Esophagus muscularis mucosa (tissue), 4 donors: ENCODE measurements around the gene EZR. TPM values are rescaled to one million over a fixed set of nuclear protein-coding genes. Genes with fewer than 3 reads are reported as not detected.

Experiments
- DNase-seq: peaks from one replicate; pipeline ENCODE4 v3.0.0-alpha.2; 2017; ENCODE audit errors: extremely low spot score
- H3K27ac ChIP-seq, 4 donors: fragments of 200-600 bp; sonication (generic); replicated peaks in 1 of 4; 1 replicate in 3 of 4; 2 replicates in 1 of 4; pipeline ENCODE4 v1.5.1; 2016 to 2019; ENCODE audit warnings: mild to moderate bottlenecking in 1 of 4
- H3K27me3 ChIP-seq, 4 donors: fragments of 200-600 bp; sonication (generic); one replicate each; pipeline versions ENCODE4 v1.5.1 to v1.6.0; 2016 to 2019
- H3K36me3 ChIP-seq, 4 donors: fragments of 200-600 bp; sonication (generic); one replicate each; pipeline ENCODE4 v1.5.1; 2016 to 2019
- H3K4me1 ChIP-seq, 4 donors: fragments of 200-600 bp; sonication (generic); one replicate each; pipeline ENCODE4 v1.5.1; 2016 to 2019
- H3K4me3 ChIP-seq, 4 donors: fragments of 200-600 bp; sonication (generic); 1 replicate in 2 of 4; 2 replicates in 2 of 4; pipeline ENCODE4 v1.5.1; 2016 to 2019; ENCODE audit warnings: mild to moderate bottlenecking in 4 of 4, moderate library complexity in 1 of 4
- H3K9me3 ChIP-seq, 4 donors: fragments of 200-600 bp; sonication (generic); 1 replicate in 3 of 4; 2 replicates in 1 of 4; pipeline ENCODE4 v1.5.1; 2016 to 2019
- CTCF ChIP-seq, 3 experiments: fragments of 200-600 bp in 2 of 3; fragments of 450-650 bp in 1 of 3; sonication (generic) in 2 of 3; IDR thresholded peaks; one replicate each; pipeline ENCODE4 v1.5.1; 2017 to 2019; ENCODE audit warnings: antibody characterized with exemption in 3 of 3, mild to moderate bottlenecking in 2 of 3, moderate library complexity in 1 of 3
- EP300 ChIP-seq: sonication (generic); formaldehyde crosslinking; IDR thresholded peaks from one replicate; pipeline ENCODE4 v1.6.1; 2017; ENCODE audit warnings: antibody characterized with exemption
- POLR2A ChIP-seq: fragments of 450-650 bp; IDR thresholded peaks from one replicate; pipeline ENCODE4 v1.6.1; 2017; ENCODE audit warnings: antibody characterized with exemption, moderate library complexity, mild to moderate bottlenecking, low read depth
- POLR2AphosphoS5 ChIP-seq, 2 donors: sonication (generic); formaldehyde crosslinking; IDR thresholded peaks; one replicate each; pipeline ENCODE4 v1.6.1; 2017; ENCODE audit warnings: antibody characterized with exemption in 2 of 2
- WGBS: methylation state at CpG from one replicate; pipeline ENCODE4 v1.1.5; 2018; 5-methylcytosine and 5-hydroxymethylcytosine counted together
- intact Hi-C: fragments of 100-400 bp; cut with DNase I; formaldehyde crosslinking; loops from one replicate; pipeline ENCODE4 v1.15.1; 2023
- total RNA-seq, 4 donors: library from RNA; depleted of rRNA; stranded (reverse); fragments of >200 nt; gene quantifications; one replicate each; pipeline versions ENCODE4 v1.1.0 to v1.2.1, GENCODE V29; 2016

EZR gene
- 100 to 1,000 TPM; 205 to 226 (median 212) TPM for total RNA-seq

GRCh38 chr6:158819213-158819976 lies at the start of gene EZR:
Gene EZR (minus strand): TSS chr6:158819368. CDS start chr6:158818093, 1,275 bp downstream.
- DNase-seq = no peak
- 33% methylated on average over 16 of the region's 67 CpGs for WGBS
- H3K9me3 ChIP-seq = no peaks in the 10 kb centered on the region
- intact Hi-C loops = loop anchor here (2.0 kb wide), 2 partner anchors 31 to 51 kb away; no protein-coding TSS in a partner anchor
- H3K4me3 ChIP-seq = peak within 1 kb of the TSS; percentile 69 to 95 (median 94)
- peaks cover 29 to 41% (median 37%) of the 10 kb centered on the region in 4 donors for H3K4me1 ChIP-seq
- peak within 1 kb of the TSS; percentile 98 to 100 (median 98) for H3K27ac ChIP-seq
- peaks cover 0 to 2% (median 0%) of the 10 kb centered on the region in 4 donors for H3K36me3 ChIP-seq
- peak; percentile 79 to 91 for TF ChIP-seq POLR2AphosphoS5 (IDR thresholded peaks at IDR 0.05)
- TF ChIP-seq CTCF (IDR thresholded peaks at IDR 0.05) = peak in 1 of 3 experiments; percentile 7
- TF ChIP-seq EP300 = no peak
- peak; percentile 32 for TF ChIP-seq POLR2A
- no peaks in the 10 kb centered on the region for H3K27me3 ChIP-seq

- Histone ChIP-seq H3K27me3 (no peaks in the 10 kb centered on the region), H3K4me1 (peaks cover 5 to 21% (median 14%) of the 10 kb centered on the region in 4 donors), H3K36me3 (no peaks in the 10 kb centered on the region), H3K27ac (peak overlapping the region in 2 of 4 donors; percentile 90 to 91), H3K9me3 (no peaks in the 10 kb centered on the region), H3K4me3 (no peak overlapping the region)
- intact Hi-C loops = no loop called here
- 96% methylated on average over 6 of the region's 6 CpGs for WGBS
- no peak for DNase-seq
- TF ChIP-seq POLR2A (no peak), CTCF (IDR thresholded peaks at IDR 0.05) (no peak), EP300 (no peak), POLR2AphosphoS5 (IDR thresholded peaks at IDR 0.05) (no peak)
Observed at GRCh38 chr6:158868122-158868480, 48.9 kb upstream of the EZR start.

GRCh38 chr6:158867381-158868121 lies 48.4 kb upstream of the EZR start:
- 93% methylated on average over 10 of the region's 10 CpGs for WGBS
- H3K36me3 ChIP-seq = no peaks in the 10 kb centered on the region
- no peak for TF ChIP-seq POLR2AphosphoS5 (IDR thresholded peaks at IDR 0.05)
- no peak for TF ChIP-seq EP300
- no peak for TF ChIP-seq CTCF (IDR thresholded peaks at IDR 0.05)
- no peak for TF ChIP-seq POLR2A
- intact Hi-C loops = no loop called here
- peak overlapping the region in 2 of 4 donors; percentile 90 to 91 for H3K27ac ChIP-seq
- no peak overlapping the region for H3K4me3 ChIP-seq
- no peaks in the 10 kb centered on the region for H3K9me3 ChIP-seq
- peaks cover 5 to 21% (median 14%) of the 10 kb centered on the region in 4 donors for H3K4me1 ChIP-seq
- DNase-seq = no peak
- no peaks in the 10 kb centered on the region for H3K27me3 ChIP-seq

GRCh38 chr6:158865769-158866168 lies 46.6 kb upstream of the EZR start:
- H3K4me3 ChIP-seq = no peak overlapping the region
- 66% methylated on average over 2 of the region's 2 CpGs for WGBS
- DNase-seq = no peak
- H3K27ac ChIP-seq = no peak overlapping the region
- TF ChIP-seq POLR2A (no peak), CTCF (IDR thresholded peaks at IDR 0.05) (no peak), POLR2AphosphoS5 (IDR thresholded peaks at IDR 0.05) (no peak), EP300 (no peak)
- intact Hi-C loops = no loop called here
- no peaks in the 10 kb centered on the region for H3K36me3 ChIP-seq
- no peaks in the 10 kb centered on the region for H3K9me3 ChIP-seq
- peaks cover 5 to 21% (median 14%) of the 10 kb centered on the region in 4 donors for H3K4me1 ChIP-seq
- H3K27me3 ChIP-seq = no peaks in the 10 kb centered on the region
